ENCODE measurements around the gene TRPM3.

Gene TRPM3

DNA sequence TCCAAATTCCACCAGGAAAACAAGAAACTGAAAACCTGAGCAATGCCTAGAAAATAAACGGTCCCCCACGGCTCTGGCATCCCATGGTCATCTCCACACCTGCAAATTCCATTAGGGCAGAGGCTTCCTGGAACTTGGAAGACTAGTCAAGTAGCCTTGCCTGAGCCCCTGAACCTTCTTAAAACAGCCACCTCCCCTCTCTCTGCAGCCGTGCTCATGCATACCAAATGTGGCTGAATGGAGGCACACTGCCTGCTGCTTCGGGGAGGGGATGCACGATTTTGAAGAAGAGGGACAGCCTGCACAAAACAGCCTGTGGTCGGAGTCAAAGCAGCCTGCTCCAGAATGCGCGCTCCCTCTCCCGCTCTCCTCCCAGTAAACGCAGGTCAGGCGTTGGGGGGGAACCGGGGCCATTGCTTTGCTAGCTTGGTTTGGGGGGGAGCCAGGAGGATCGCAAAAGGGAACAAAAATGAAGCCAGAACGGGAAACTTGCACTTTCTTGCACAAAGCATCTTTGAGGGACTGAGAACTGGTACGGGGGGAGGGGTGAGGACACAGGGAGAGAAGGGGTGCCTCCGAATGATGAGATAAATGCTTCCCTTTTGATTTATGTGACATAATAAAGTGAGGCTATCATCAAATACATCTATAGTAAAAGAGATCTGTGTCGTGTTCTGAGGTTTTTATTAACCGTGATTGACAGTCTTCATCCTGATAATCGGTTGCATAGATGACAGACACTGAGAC, at the start of gene TRPM3:
Gene TRPM3 (minus strand): TSS at position 347 of the 747 bp plus-strand sequence. CDS start 267 bp downstream, at position 80.
- no peak for DNase-seq (ENCODE audit: low read depth in 2 of 2)

DNA sequence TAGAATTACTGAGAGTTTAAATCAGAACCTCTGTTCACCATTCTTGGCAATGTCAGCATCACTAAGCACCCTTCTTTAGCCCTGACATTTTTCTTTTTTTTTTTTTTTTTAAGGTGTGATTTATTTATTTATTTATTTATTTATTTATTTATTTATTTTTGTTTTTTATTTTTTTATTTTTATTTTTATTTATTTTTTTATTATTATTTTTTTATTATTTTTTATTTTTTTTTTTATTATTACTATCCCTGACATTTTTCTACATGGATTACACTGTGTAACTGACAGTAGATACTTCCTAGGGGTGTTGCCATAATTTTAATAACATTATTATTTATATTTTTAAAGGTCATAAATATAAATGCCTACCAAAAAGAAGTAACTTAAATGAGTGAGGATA, 47.0 kb upstream of the TRPM3 start:
- DNase-seq (ENCODE audit: low read depth in 2 of 2): no peak

DNA sequence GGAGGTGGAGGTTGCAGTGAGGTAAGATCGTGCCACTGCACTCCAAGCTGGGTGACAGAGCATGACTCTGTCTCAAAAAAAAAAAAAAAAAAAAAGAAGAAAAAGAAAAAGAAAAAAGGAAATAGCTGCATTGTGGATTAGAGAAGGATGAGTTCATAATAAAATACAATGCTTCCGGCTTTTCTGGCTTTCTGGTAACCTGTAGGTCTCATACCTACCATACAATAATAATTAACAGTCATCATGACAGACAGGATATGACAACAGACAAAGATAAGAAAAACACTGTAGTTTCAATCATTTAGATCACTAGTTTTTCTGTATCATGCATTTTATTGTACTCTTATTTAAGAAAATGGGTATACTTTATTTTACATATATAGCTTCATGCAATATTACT, 40.7 kb upstream of the TRPM3 start:
- no peak for DNase-seq (ENCODE audit: low read depth in 2 of 2)

DNA sequence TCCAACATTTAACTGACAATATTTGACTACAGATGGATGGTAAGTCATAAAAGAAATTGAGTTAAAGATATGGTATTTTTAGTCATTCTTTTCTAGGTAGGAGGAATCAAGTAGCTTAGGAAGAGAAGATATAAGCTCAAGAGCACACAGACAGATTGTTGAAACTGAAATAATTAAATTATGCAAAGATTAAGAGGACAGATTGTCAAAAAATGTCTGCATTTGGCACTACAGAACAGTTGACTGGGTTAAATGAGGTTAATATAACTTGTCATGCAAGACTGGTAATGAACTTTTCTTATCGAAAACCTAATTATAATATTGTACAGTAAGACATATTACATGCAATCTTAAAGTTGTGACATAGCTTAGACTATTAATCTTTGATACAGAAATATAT, 36.3 kb upstream of the TRPM3 start:
- no peak for DNase-seq (ENCODE audit: low read depth in 2 of 2)

DNA sequence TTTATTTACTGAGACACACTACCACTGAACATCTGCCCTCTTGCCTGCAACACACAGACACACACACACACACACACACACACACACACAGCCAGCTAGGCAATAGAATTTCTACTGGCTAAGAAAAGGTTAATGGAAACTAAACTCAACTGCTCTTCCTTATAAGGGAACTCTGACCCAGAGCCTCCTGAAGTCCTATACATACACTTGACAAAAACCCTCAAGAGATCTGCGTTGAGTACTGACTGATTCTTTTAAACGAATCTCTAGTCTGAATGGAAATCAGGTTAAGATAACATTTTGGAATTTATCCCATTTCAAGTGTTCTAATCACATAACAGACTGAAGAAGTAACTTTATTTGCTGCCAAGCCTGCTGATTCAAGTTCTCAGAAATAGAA, 25.9 kb upstream of the TRPM3 start:
- no peak for DNase-seq (ENCODE audit: low read depth in 2 of 2)

DNA sequence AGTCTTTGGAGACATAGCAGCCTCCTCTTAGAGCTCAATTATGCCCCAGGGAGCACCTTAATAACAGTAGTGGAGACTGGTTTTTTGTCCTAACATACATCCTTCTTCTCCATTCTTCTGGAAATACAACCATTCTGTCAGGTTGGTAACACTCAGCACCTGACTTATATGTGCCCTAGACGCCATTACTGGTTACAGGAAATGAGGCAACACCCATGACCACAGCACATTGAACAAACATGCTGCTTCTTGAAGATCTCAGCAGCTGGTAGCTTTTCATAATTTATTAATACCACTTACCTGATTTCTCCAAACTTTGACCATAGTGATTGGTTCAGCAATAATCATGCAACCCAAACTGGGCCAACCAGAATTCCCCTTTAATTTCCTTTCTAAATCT, 25.1 kb upstream of the TRPM3 start:
- DNase-seq (ENCODE audit: low read depth in 2 of 2): no peak

DNA sequence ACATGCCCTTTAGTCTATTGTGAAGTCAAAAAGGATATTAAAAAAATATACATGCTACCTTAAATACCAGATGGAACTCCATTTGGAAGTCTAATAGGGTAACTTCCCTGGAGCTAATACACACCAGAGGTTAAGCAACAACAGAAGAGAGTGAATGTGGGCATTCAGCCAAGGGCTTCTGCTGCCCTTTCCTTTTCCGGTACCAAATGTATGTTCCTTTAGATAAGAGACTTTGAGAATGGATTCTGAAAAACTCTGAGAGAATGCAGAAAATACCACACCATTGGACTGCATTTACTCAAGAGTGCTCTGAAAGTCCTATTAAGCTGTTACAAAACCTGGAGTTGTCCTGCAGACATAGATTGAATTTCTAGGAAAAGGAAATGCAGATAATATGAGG, 23.8 kb upstream of the TRPM3 start:
- DNase-seq (ENCODE audit: low read depth in 2 of 2): no peak

DNA sequence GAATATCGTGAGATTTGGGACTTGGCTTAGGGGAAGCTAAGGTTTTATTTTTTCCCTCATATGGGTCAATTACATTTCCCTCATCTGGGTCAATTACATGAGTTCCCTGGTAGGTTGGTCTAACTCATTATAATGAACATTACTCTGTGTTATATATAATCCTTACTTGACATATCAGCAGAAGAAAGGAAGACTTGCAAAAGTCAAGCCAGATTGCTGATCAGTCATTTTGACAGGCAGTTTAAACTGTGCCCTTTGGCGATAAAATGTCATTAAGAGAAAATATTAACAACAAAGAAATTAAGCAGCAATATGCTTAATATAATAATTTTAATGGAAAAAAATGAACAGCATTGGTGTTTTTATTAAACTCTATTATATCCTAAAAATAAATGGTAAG, 23.1 kb upstream of the TRPM3 start:
- no peak for DNase-seq (ENCODE audit: low read depth in 2 of 2)

DNA sequence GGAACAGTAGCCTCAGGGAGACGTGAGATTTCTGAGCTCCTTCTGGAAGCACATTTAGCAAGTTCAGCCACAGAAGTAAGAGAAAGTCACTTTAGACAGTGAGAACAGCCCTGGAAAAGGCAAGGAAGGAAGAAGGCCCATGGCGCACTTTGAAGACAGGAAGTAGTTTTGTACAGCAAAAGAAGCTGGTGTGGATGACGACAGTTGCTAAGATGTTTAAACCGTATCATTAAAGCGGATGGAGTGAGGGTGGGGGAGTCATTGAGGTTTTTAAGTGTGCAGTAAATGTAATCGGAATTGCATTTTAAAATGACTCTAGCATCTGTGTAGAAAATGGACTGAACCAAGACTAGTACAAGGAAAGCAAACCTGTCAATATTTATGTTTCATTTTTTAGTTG, 15.3 kb upstream of the TRPM3 start:
- DNase-seq (ENCODE audit: low read depth in 2 of 2): no peak

DNA sequence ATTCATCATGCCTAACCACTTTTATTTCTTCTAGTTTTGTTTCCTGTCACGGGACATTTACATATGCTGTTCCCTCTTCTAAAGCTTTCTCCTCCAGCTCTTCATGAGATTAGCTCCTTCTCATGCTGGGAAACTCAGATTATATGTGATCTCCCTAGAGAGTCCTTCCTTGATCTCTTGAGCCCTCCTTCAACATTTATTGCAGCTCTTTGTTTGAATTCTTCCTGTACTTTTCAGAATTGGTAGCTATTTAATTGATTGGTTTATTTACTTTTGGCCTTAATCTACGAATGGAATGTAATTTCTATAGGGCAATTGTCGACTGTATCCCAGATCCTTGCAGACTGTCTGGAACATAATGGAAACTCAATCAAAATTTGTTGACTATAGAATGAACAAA, 9.7 kb upstream of the TRPM3 start:
- no peak for DNase-seq (ENCODE audit: low read depth in 2 of 2)

DNA sequence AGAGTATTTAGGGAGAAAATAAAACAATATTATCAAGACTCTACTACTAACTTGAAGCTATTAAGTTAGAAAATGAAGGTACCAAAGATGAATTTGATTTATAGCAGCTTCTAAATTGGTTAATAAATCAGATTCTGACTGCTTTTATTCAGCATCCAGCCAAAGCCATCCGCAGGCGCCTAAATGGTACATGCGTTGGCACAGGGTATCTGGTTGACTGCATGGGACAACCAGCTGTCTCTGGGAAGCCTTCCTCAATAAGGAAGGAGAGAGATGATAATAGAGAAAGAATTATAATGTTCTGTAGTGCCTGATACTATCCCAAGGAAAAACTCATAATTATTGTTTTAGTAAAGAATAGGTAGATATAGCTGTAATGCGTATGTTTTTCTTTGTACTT, 9.1 kb upstream of the TRPM3 start:
- no peak for DNase-seq (ENCODE audit: low read depth in 2 of 2)

DNA sequence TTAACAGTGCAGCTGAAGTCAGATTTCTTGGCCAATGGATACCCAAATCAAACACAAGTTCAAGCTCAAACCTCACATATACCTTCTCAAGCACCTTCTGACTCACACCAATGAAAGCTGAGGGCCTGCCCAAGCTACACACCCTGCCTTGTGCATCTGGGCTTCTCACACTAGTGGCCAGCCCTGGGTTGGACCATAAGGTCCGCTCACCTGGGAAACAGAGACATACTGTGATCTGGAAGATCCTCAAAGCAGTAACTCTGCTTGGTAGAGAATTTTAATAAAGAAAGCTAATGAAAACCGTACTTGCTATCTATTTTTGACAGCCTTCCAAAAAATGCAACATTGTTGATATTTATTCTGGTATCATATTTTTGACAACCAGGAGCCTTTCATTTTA, 7.4 kb upstream of the TRPM3 start:
- DNase-seq (ENCODE audit: low read depth in 2 of 2): no peak

DNA sequence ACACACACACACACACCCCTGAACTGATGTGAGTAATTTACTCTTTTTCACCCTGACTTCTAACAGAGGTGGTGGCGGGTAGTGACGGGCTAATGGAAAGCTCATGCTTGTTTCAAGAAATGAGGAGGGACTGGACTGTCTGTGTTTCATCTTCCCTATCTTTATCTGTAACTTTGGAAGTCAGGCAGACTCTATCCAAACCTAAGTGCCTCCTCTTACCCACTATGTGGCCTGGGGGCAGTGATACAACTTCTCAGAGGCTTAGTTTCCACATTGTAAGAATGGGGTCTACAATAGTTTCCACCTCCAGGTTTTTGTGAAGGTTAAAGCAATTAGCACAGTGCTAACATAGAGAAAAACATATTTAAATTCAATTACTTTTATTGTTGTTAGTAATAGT, 5.9 kb upstream of the TRPM3 start:
- DNase-seq (ENCODE audit: low read depth in 2 of 2): no peak

DNA sequence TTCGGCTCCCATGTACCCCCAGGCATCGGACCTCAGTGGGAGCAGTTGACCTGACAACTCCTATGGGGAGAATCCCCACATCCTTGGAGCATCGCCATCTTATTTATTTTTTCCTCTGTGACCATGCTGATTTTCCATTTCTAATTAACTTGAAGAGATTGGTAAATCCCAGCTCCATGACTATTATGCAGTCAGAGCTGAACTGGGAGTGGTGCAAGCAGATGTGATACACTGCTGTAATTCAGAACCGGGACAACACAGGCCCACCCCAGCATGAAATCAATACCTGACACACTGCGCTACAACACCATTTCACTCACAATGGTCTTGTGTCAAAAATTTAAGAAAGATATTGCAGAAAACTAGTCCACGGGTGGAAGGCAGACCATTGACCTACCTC, 1.0 kb upstream of the TRPM3 start:
- no peak for DNase-seq (ENCODE audit: low read depth in 2 of 2)

DNA sequence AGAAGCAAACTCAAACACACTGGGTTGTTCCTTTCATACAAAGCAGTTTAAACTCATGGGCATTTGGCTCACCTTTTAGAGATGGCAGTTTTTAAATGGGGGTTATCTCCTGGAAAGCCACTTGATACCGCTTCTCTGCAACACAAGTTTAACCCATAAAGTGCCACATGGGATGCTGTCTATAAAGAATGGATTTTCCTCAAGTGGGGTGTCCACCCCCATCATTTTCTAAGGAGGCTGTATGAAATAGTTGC, 528 bp upstream of the TRPM3 start:
- no peak for DNase-seq (ENCODE audit: low read depth in 2 of 2)

DNA sequence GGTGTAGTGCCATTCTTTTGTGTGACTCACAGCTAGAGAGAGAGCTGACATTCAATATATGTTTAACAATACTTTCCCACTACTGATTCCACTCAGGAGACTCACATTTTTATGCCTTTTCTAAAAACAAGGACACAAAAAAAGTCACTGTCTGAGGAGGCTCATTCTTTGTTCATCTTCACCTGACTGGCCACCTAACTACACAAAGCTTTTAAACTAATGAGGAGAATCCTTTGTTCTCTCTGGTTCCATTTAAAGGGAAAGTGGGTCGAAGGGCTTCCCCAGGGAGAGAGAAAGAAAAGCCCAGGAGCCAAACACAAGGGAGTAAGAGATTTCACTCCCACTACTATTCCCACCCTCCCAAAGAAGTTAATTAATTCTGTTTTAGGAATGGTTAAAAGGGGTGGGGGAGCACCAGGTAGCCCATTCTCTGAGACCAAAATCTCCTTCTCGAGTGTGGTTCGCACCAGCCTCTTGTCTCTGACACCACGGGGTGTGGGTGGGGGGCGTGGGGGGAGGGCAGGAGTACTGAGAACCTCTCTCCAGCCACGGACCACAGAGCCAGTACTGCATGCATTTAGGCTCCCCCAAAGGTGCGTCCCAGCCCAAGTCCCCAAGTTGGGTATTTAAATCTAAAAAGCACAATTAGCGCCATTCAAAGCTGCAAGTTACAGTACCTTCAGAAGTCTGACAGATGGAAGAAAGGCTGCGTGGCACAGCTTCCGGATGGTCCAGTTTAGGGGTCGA, 747 bp downstream of the TRPM3 start:
- DNase-seq (ENCODE audit: low read depth in 2 of 2): no peak

DNA sequence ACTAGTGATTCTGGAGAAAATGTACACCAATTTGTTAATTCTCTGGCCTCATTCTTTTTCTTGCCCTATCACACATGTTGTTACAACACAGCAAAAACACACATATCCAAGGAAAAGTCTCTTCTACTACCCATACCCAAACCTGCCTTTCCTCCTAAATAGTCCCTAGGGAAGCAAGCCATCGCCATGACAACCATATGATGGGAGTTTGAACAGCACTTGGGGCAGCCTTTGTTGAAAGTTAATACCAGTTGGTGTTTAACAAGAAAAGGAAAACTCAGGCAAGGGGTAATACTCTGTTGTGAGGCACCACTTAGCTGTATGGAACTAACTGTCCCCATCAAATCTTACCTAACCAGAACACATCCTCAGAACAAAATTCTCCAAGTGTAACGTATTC, 1.7 kb downstream of the TRPM3 start:
- DNase-seq (ENCODE audit: low read depth in 2 of 2): no peak

DNA sequence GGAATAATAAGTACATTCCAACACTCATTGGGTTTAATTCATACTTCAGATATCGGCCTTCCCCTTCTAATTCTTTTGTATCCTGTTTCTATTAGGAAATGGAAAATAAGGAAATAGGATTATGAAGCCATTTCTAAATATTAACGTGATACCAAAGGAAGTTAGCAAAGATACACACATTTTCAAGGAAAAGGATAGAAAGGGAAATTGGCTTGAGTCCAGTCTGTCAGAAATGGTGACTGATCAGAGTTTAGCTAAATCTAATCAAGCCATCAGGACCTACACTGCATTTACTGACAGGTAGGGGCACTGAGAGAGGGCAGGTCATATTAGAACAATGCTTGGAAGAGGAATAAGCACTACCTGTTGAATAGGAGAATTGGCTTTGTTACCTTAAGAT, 3.1 kb downstream of the TRPM3 start:
- DNase-seq (ENCODE audit: low read depth in 2 of 2): no peak

DNA sequence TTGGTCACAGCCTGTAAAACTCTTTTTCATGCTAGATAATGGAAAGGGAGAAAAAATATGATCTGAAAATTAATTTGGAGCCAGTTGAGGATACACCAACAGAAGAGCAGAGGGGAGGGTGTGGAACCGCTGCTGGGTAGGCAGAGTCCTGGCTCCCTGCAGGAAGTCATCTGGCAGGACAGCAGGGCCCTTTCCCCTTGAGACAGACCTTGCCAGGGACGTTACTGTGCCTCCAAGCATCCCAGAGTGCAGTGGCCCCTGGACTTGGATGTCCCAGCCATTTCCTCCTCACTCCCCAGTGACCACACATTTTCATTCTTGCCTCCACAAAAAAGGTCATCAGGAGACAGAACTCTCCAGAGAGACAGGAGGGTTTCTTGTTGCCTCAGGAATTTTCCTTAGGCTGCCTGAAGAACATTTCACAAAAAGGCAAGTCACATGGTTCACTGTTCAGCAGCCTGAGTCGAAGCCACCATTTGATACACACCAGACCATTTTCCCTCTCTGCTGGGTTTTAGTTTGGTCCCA, 5.9 kb downstream of the TRPM3 start:
- no peak for DNase-seq (ENCODE audit: low read depth in 2 of 2)

DNA sequence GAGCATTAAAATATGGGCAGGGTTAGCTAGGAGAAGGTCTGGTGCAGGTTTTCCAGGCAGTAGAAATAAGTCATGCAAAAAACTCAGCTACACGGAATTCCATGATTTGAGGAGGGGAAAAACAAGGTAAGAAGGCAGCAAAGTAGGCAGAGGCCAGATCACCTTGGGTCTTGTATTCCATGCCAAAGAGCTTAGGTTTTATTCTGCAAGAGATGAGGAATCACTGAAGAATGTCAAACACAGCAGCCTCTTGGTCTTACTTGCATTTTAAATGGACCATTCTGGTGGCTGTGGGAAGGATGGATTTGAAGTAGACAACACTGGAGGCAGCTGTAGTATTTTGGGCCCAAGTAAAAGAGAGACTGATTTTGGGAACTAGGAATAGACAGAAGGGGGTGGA, 8.6 kb downstream of the TRPM3 start:
- no peak for DNase-seq (ENCODE audit: low read depth in 2 of 2)

DNA sequence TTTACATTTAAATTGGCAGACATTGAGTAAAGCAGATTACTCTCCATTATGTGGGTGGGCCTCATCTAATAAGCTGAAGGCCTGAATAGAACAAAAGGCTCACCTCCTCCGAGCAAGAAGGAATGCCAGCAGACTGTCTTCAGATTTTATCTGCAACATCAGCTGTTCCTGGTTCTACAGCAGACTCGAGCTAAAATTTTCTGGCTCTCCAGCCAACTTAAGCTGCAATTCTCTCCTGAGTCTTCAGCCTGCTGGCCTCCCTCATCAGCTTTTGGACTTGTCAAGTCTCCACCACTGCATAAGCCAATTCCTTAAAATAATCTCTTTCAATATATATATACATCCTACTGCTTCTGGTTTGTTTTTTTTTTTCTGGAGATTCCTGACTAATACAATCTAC, 12.5 kb downstream of the TRPM3 start:
- no peak for DNase-seq (ENCODE audit: low read depth in 2 of 2)

DNA sequence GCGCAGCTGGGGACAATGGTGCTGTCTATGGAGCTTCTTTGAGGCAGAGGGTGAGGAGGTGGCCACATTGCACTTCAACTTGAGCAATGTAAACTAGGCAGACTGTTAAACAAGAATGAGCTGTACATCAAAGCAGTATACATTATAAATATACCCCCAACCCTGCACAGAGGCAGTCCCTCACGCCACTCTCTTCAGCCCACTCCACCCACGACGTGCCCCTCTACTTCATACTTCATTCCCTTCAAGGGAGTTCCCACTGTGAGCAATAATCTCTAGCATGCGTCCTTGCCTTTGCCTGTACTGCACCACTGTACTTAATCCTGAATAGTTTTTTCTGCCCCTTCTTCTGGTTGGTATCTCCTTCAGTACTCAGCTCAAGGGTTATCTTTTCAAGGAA, 14.4 kb downstream of the TRPM3 start:
- no peak for DNase-seq (ENCODE audit: low read depth in 2 of 2)

DNA sequence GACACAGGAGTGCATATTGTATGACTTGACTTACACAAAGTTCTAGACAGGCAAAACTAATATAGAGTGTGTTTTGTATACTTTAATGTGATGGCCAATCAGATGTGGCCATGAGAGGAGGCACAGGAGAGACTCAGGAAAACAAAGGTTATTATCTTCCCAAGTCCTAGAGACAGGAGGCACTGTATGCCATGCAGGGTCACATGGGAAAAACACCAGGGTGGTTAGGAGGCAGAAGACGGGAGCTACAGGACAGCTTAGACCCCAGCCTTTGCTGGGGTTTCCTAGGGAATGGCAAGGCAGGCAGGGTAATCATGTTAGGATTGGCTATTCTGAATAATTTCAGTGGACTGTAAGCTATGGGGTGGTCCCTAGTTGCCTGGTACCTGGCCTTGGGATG, 16.2 kb downstream of the TRPM3 start:
- no peak for DNase-seq (ENCODE audit: low read depth in 2 of 2)

DNA sequence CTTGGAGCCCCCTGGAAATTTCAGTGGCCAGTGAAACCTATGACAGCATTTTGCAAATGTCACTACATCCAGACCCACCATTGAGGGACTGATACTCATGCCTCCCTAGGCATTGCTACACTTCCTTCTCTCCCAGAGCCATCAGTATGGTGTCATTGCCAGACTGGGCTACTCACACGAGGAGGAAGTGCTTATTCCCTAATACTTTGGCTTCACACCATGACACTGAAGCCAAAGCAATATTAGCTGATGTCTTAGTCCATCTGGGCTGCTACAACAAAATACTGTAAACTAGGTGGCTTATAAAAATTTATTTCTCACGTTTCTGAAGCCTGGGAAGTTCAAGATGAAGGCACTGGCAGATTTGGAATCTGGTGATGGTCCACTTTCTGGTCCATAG, 22.6 kb downstream of the TRPM3 start:
- no peak for DNase-seq (ENCODE audit: low read depth in 2 of 2)

Measured in stimulated activated CD8-positive, alpha-beta memory T cell treated with anti-CD3 and anti-CD28 coated beads, Interleukin-7, amount 100 ng/mL, for 1 hour (primary cell).